Smooth muscle cell (in vitro differentiated cells): ENCODE results near the gene TP53BP1. TPM values are rescaled to one million over a fixed set of nuclear protein-coding genes. Genes with fewer than 3 reads are reported as not detected.
A peak's percentile ranks its signal among the peaks of the same experiment; 100 is the strongest.

ENCODE experiments used
- DNase-seq: peaks from one replicate; lab custom pipeline; 2025; ENCODE audit not compliant: unreplicated experiment; lab: John Stamatoyannopoulos, UW
- H2AFZ ChIP-seq: fragments of 200-600 bp; sonication (generic); 2 replicates; pipeline ENCODE4 v1.6.0; 2016; ENCODE audit warnings: antibody characterized with exemption, low read depth, mild to moderate bottlenecking
- H3F3A ChIP-seq: fragments of 200-600 bp; sonication (generic); 2 replicates; pipeline ENCODE4 v1.6.0; 2017; ENCODE audit warnings: antibody characterized with exemption, low read depth
- H3K27ac ChIP-seq: fragments of 200-600 bp; sonication (generic); 2 replicates; pipeline ENCODE4 v1.5.1; 2016; ENCODE audit warnings: low read depth, mild to moderate bottlenecking
- H3K27me3 ChIP-seq: fragments of 200-600 bp; sonication (generic); 2 replicates; pipeline ENCODE4 v1.6.1; 2016; ENCODE audit warnings: low read depth, mild to moderate bottlenecking
- H3K36me3 ChIP-seq: fragments of 200-600 bp; sonication (generic); 2 replicates; pipeline ENCODE4 v1.5.1; 2016; ENCODE audit warnings: low read depth
- H3K4me1 ChIP-seq: fragments of 200-600 bp; sonication (generic); 2 replicates; pipeline ENCODE4 v1.5.1; 2016; ENCODE audit warnings: low read depth
- H3K4me2 ChIP-seq: fragments of 200-600 bp; sonication (generic); 2 replicates; pipeline ENCODE4 v1.6.0; 2016; ENCODE audit warnings: mild to moderate bottlenecking
- H3K4me3 ChIP-seq: fragments of 200-600 bp; sonication (generic); 2 replicates; pipeline ENCODE4 v1.5.1; 2016; ENCODE audit warnings: mild to moderate bottlenecking
- H3K79me2 ChIP-seq: fragments of 200-600 bp; sonication (generic); 2 replicates; pipeline ENCODE4 v1.6.0; 2016; ENCODE audit warnings: low read depth, mild to moderate bottlenecking
- H3K9ac ChIP-seq: fragments of 200-600 bp; sonication (generic); 2 replicates; pipeline ENCODE4 v1.6.0; 2016; ENCODE audit warnings: low read depth
- H3K9me3 ChIP-seq: fragments of 200-600 bp; sonication (generic); replicated peaks from 2 replicates; pipeline ENCODE4 v1.5.1; 2016; ENCODE audit warnings: low read depth
- H4K20me1 ChIP-seq: fragments of 200-600 bp; sonication (generic); 2 replicates; pipeline ENCODE4 v1.6.0; 2016; ENCODE audit warnings: low read depth
- CTCF ChIP-seq: fragments of 200-600 bp; sonication (generic); IDR thresholded peaks from 2 replicates; pipeline ENCODE4 v1.5.1; 2017; ENCODE audit warnings: borderline replicate concordance, mild to moderate bottlenecking, antibody characterized with exemption; ENCODE audit not compliant: insufficient read depth, poor library complexity, severe bottlenecking
- WGBS: methylation state at CpG from one replicate; pipeline ENCODE4 v1.1.7; 2016; ENCODE audit warnings: low lambda C conversion rate; 5-methylcytosine and 5-hydroxymethylcytosine counted together
- polyA plus RNA-seq: library from polyadenylated mRNA; unstranded; fragments of >200 nt; fragmentation: Nextera tagmentation; extraction: Ambion mirVana; gene quantifications from 2 replicates; pipeline ENCODE4 v1.2.1, GENCODE V29; 2016
- total RNA-seq: library from RNA; depleted of rRNA; stranded (reverse); fragments of >200 nt; gene quantifications from 2 replicates; pipeline ENCODE4 v1.2.3, GENCODE V29; 2014

Gene TP53BP1
- total and polyA plus RNA-seq, 2 experiments from 2014 or later: 24.1 to 41.5 TPM

DNA sequence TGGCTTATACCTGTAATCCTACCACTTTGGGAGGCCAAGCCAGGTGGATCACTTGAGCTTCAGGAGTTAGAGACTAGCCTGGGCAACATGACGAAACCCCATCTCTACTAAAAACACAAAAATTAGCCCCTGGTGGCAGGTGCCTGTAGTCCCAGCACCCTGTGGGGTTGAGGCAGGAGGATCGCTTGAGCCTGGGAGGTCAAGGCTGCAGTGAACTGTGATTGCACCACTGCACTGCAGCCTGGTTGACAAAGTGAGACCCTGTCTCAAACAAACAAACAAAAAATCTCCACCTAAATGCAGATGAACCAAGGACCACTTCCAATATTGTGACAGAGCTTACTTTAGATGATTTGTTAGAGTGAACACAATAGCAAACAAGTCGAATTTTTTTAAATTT lies 53.7 kb downstream of the TP53BP1 start:
- Histone ChIP-seq H3K4me2 (no peak overlapping the region), H3K9me3 (no peaks in the 10 kb centered on the region), H3F3A (no peaks in the 10 kb centered on the region), H4K20me1 (peaks cover 24% of the 10 kb centered on the region), H3K4me3 (no peak overlapping the region), H3K27ac (no peak overlapping the region), H3K27me3 (no peaks in the 10 kb centered on the region), H3K79me2 (no peaks in the 10 kb centered on the region), H3K36me3 (peaks cover 4% of the 10 kb centered on the region), H2AFZ (no peak overlapping the region), H3K4me1 (no peaks in the 10 kb centered on the region), H3K9ac (no peak overlapping the region)
- 83% methylated on average over 3 of the region's 3 CpGs for WGBS
- no peak for DNase-seq
- no peak for TF ChIP-seq CTCF

DNA sequence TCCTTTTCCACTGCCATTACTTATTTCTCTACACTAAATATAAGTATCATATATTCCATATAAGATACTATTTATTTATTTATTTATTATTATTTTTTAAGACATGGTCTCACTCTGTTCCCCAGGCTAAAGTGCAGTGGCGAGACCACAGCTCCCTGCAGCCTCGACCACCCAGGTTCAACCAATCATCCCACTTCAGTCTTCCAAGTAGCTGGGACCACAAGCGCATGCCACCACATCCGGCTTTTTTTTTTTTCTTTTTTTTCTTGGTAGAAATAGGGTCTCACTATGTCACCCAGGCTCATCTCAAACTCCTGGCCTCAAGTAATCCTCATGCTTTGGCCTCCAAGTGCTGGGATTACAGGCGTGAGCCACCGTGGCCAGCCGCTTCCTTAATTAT lies 56.6 kb downstream of the TP53BP1 start:
- WGBS: 86% methylated on average over 7 of the region's 7 CpGs
- TF ChIP-seq CTCF: no peak
- Histone ChIP-seq H4K20me1 (peaks cover 39% of the 10 kb centered on the region), H2AFZ (no peak overlapping the region), H3K9ac (no peak overlapping the region), H3K4me3 (no peak overlapping the region), H3K27me3 (no peaks in the 10 kb centered on the region), H3F3A (no peaks in the 10 kb centered on the region), H3K4me2 (no peak overlapping the region), H3K36me3 (peaks cover 9% of the 10 kb centered on the region), H3K9me3 (no peaks in the 10 kb centered on the region), H3K27ac (no peak overlapping the region), H3K79me2 (no peaks in the 10 kb centered on the region), H3K4me1 (no peaks in the 10 kb centered on the region)
- no peak for DNase-seq

GRCh38 chr15:43434446-43434845 lies 58.5 kb downstream of the TP53BP1 start:
- Histone ChIP-seq H3K27me3 (no peaks in the 10 kb centered on the region), H3K4me3 (no peak overlapping the region), H3K9me3 (no peaks in the 10 kb centered on the region), H3K79me2 (no peaks in the 10 kb centered on the region), H2AFZ (no peak overlapping the region), H3K4me1 (no peaks in the 10 kb centered on the region), H3K27ac (no peak overlapping the region), H3K36me3 (peaks cover 19% of the 10 kb centered on the region), H3K4me2 (no peak overlapping the region), H3F3A (no peaks in the 10 kb centered on the region), H3K9ac (no peak overlapping the region), H4K20me1 (peaks cover 29% of the 10 kb centered on the region)
- DNase-seq: no peak
- TF ChIP-seq CTCF: no peak

GRCh38 chr15:43433661-43434303 lies 59.2 kb downstream of the TP53BP1 start:
- DNase-seq: no peak
- H3K4me3 ChIP-seq: no peak overlapping the region
- peaks cover 35% of the 10 kb centered on the region for H4K20me1 ChIP-seq
- H3K9ac ChIP-seq: no peak overlapping the region
- no peaks in the 10 kb centered on the region for H3K27me3 ChIP-seq
- WGBS: 81% methylated on average over 3 of the region's 3 CpGs
- H2AFZ ChIP-seq: no peak overlapping the region
- H3K79me2 ChIP-seq: no peaks in the 10 kb centered on the region
- H3K4me1 ChIP-seq: no peaks in the 10 kb centered on the region
- H3K36me3 ChIP-seq: peaks cover 19% of the 10 kb centered on the region
- H3F3A ChIP-seq: no peaks in the 10 kb centered on the region
- no peaks in the 10 kb centered on the region for H3K9me3 ChIP-seq
- peak overlapping the region; percentile 28 for H3K27ac ChIP-seq
- H3K4me2 ChIP-seq: no peak overlapping the region
- no peak for TF ChIP-seq CTCF
